Prostate gland (tissue), 2 donors: Measurements from ENCODE around the gene MDFIC. TPM values are rescaled to one million over a fixed set of nuclear protein-coding genes. Genes with fewer than 3 reads are reported as not detected.

Source experiments
- DNase-seq: peaks from one replicate; pipeline ENCODE4 v3.0.0-alpha.2; 2019; ENCODE audit warnings: low spot score
- H3K27ac ChIP-seq, 2 donors: fragments of 200-600 bp; sonication (generic); 2 replicates each; pipeline ENCODE4 v1.5.1; 2017 to 2019
- H3K27me3 ChIP-seq: fragments of 200-600 bp; sonication (generic); replicated peaks from 2 replicates; pipeline ENCODE4 v1.5.1; 2019; ENCODE audit not compliant: insufficient read depth
- H3K36me3 ChIP-seq, 2 donors: fragments of 200-600 bp; sonication (generic); 1 replicate in 1 of 2; 2 replicates in 1 of 2; pipeline versions ENCODE4 v1.5.1 to v1.8.1; 2017 to 2019
- H3K4me1 ChIP-seq: fragments of 200-600 bp; sonication (generic); replicated peaks from 2 replicates; pipeline ENCODE4 v1.5.1; 2019
- H3K4me3 ChIP-seq, 2 donors: fragments of 200-600 bp; sonication (generic); 2 replicates each; pipeline ENCODE4 v1.5.1; 2017 to 2019
- H3K9me3 ChIP-seq: fragments of 200-600 bp; sonication (generic); 2 replicates; pipeline ENCODE4 v1.5.1; 2017
- CTCF ChIP-seq, 4 experiments: fragments of 200-600 bp in 2 of 4; fragments of 450-650 bp in 2 of 4; sonication (generic) in 2 of 4; IDR thresholded peaks; 1 replicate in 3 of 4; 2 replicates in 1 of 4; pipeline ENCODE4 v1.5.1; 2016 to 2019; ENCODE audit warnings: antibody characterized with exemption in 4 of 4, mild to moderate bottlenecking in 2 of 4, moderate library complexity in 2 of 4
- POLR2A ChIP-seq: fragments of 450-650 bp; IDR thresholded peaks from one replicate; pipeline ENCODE4 v1.6.1; 2016; ENCODE audit warnings: antibody characterized with exemption, mild to moderate bottlenecking
- POLR2AphosphoS5 ChIP-seq: sonication (generic); formaldehyde crosslinking; IDR thresholded peaks from one replicate; pipeline ENCODE4 v1.6.1; 2017; ENCODE audit warnings: antibody characterized with exemption
- WGBS: methylation state at CpG from one replicate; pipeline ENCODE4 v1.1.5; 2018; 5-methylcytosine and 5-hydroxymethylcytosine counted together
- intact Hi-C: fragments of 100-400 bp; cut with DNase I; formaldehyde crosslinking; loops from one replicate; pipeline ENCODE4 v1.14.2; 2022
- total RNA-seq, 2 donors: library from RNA; depleted of rRNA; stranded (reverse); fragments of >200 nt; gene quantifications; one replicate each; pipeline ENCODE4 v1.1.0, GENCODE V29; 2016

The MDFIC gene
- total RNA-seq, 2 donors from 2014 or later: 17.2 to 24.8 TPM

GRCh38 chr7:114916261-114916892 is 5.5 kb upstream of the MDFIC start:
- H3K27ac ChIP-seq: no peak overlapping the region
- WGBS: 89% methylated on average over 6 of the region's 6 CpGs
- no peaks in the 10 kb centered on the region for H3K4me1 ChIP-seq
- no peaks in the 10 kb centered on the region for H3K9me3 ChIP-seq
- H3K36me3 ChIP-seq: no peaks in the 10 kb centered on the region
- H3K27me3 ChIP-seq: no peaks in the 10 kb centered on the region
- TF ChIP-seq POLR2AphosphoS5: no peak
- no peak for TF ChIP-seq POLR2A
- TF ChIP-seq CTCF (IDR thresholded peaks at IDR 0.05): no peak
- H3K4me3 ChIP-seq: no peak overlapping the region
- no peak for DNase-seq
- intact Hi-C loops: no loop called here

GRCh38 chr7:114917211-114917839 is 4.6 kb upstream of the MDFIC start:
- Histone ChIP-seq H3K4me1 (no peaks in the 10 kb centered on the region), H3K36me3 (no peaks in the 10 kb centered on the region), H3K27ac (no peak overlapping the region), H3K27me3 (no peaks in the 10 kb centered on the region), H3K4me3 (no peak overlapping the region), H3K9me3 (no peaks in the 10 kb centered on the region)
- intact Hi-C loops: no loop called here
- 70% methylated on average over 4 of the region's 4 CpGs for WGBS
- no peak for DNase-seq
- no peak for TF ChIP-seq POLR2A
- TF ChIP-seq CTCF (IDR thresholded peaks at IDR 0.05): no peak
- TF ChIP-seq POLR2AphosphoS5: no peak

GRCh38 chr7:114919587-114919986 is 2.3 kb upstream of the MDFIC start:
- DNase-seq: no peak
- H3K27ac ChIP-seq: no peak overlapping the region
- H3K4me3 ChIP-seq: no peak overlapping the region
- no peaks in the 10 kb centered on the region for H3K36me3 ChIP-seq
- H3K27me3 ChIP-seq: no peaks in the 10 kb centered on the region
- intact Hi-C loops: no loop called here
- no peaks in the 10 kb centered on the region for H3K9me3 ChIP-seq
- no peak for TF ChIP-seq POLR2AphosphoS5
- no peak for TF ChIP-seq POLR2A
- TF ChIP-seq CTCF (IDR thresholded peaks at IDR 0.05): no peak
- no peaks in the 10 kb centered on the region for H3K4me1 ChIP-seq
- 86% methylated on average over 3 of the region's 3 CpGs for WGBS

GRCh38 chr7:114921631-114922025 is 266 bp upstream of the MDFIC start:
- H3K27me3 ChIP-seq: no peaks in the 10 kb centered on the region
- intact Hi-C loops: loop anchor here (5.0 to 10.0 kb wide), 2 partner anchors 86 to 837 kb away; no protein-coding TSS in a partner anchor
- no peak for DNase-seq

More at GRCh38 chr7:114921631-114922025, 266 bp upstream of the MDFIC start:
- no peaks in the 10 kb centered on the region for H3K36me3 ChIP-seq
- TF ChIP-seq POLR2AphosphoS5 (no peak), CTCF (IDR thresholded peaks at IDR 0.05) (no peak), POLR2A (no peak)
- no peaks in the 10 kb centered on the region for H3K4me1 ChIP-seq
- 51% methylated on average over 15 of the region's 15 CpGs for WGBS
- H3K4me3 ChIP-seq: peak overlapping the region; percentile 57 to 65
- H3K27ac ChIP-seq: peak overlapping the region; percentile 70 to 72
- H3K9me3 ChIP-seq: no peaks in the 10 kb centered on the region
